HG03342 (cell line): ENCODE measurements around the gene TXNL4B.
"Not testable (repeated sequence)": the region's sequence is repeated elsewhere in the genome, so short reads cannot be mapped to it uniquely, and the experiment has no call there.

Experiments
- ATAC-seq: cut with Tn5 transposase; IDR thresholded peaks from one replicate; pipeline ENCODE4 v1.9.1; 2021; ENCODE audit warnings: mild to moderate bottlenecking, moderate library complexity; ENCODE audit not compliant: unreplicated experiment

Gene TXNL4B

DNA sequence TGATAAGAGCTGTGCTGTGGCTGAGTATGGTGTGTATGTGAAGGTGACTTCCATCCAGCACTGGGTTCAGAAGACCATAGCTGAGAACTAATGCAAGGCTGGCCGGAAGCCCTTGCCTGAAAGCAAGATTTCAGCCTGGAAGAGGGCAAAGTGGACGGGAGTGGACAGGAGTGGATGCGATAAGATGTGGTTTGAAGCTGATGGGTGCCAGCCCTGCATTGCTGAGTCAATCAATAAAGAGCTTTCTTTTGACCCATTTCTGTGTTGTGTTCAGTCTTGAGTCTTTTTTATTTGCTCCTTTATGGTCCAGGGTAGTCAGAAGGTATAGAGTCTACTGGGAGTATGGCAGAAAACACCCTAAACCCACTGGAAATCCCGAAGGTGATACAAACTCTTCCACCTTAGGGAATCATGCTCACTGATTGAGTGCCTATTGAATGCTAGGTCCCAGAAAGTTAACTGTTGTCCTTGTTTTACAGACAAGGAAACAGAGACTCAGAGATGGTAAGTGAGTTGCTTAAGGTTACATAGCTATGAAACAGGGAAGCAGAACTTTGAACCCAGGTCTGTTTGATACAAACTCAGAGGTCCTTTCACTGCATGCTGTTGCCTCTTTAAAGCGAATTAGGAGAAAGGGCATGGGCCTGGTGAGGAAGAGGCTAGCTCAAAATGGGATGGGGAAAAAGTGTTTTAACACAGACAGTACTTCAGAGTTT, 16.3 kb downstream of the TXNL4B start:
- not testable (repeated sequence) for ATAC-seq

DNA sequence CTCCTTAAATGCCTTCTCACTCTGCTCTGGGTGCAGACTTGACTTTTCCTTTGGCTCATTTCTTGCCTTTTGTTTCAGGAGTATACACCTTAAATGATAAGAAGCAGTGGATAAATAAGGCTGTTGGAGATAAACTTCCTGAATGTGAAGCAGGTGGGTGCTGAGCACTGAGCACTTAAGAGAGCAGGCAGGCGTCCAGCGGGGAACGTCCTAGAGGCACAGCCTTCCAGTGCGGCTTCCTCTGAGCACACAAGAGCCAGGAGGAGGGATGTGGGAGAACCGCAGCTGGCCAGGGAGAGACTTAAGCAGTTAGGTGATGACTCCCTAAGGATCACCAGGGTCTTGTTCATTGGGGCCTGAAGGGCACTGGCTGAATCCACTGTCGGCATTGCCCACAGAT, 18.4 kb downstream of the TXNL4B start:
- ATAC-seq, result not testable (repeated sequence)

DNA sequence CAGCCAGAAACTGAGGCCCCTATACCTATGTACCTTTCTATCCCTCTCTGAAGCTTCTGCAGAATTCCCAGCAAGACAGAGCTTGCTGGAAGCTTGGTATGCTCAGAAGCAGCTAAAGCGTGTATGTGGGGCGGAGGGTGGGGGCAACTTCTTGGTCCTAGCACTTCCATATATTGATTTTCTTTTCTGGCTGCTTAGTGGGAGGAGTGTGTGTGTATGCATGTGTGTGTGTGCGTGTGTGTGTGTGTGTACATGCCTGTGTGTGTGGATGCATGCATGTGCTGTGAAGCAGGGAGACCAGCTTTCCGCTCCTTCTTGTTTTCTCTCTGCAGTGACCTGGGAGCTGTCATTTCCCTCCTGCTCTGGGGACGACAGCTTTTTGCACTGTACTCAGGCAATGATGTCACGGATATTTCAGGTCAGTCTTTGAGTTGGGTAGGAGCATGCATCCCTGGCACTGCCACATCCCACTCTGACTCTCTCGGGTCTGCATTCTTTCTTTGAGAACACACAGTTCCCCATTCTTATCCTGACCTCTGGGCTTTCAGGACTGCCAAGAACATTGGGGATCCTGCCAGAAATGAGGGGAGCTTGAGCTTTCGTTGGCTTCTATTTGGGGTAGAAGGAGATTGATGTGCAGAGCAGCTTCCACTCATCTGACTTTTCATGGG, 19.7 kb downstream of the TXNL4B start:
- ATAC-seq, result no peak

DNA sequence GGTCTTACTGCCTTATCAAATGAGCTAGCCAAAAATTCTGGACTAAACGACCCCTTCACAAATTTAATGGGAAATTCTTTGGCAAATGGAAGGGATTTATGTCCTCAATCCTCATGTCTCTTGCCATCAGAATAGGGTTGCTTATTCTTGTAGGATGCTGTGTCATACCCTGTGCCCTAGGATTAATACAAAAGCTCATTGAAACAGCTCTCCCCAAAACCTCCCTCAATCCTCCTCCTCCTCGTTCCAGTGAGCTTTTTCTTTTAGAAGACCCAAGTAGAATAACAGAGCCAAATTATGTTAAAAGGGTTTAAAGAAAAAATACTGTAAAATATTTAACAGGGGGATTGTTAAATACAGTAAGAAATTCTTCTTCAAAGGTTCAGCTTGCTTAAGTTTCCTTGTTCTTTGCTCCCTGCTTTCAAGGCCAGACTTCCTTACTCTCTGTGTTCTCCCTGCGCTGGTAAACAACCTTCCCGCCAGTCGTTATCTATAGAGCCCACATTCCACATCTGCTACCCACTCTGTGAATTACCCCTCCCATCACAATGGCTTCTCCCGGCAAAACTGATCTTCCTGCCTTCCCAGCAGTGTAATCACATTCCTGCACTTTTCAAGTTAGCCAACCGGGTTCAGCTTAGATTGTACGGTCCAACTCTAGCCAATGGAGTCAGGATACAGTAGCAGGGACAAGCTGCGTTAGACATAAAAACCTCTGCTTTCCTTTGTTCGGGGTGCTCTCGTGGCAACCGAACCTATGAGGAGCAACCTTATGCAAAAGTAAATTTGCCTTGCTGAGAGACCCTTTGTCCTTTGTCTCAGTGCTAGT, 20.7 kb downstream of the TXNL4B start:
- no peak for ATAC-seq

DNA sequence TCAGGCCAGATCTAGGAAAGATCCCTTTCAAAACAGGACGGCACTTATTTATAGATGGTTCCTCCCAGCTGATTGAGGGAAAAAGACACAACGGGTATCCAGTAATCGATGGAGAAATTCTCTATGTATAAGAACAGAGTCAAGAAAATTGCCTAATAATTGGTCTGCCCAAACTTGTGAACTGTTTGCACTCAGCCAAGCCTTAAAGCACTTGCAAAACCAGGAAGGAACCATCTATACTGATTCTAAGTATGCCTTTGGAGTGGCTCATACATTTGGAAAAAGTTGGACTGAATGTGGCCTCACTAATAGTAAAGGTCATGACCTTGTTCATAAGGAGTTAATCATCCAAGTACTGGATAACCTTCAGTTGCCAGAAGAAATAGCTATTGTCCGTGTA, 24.5 kb downstream of the TXNL4B start:
- no peak for ATAC-seq

DNA sequence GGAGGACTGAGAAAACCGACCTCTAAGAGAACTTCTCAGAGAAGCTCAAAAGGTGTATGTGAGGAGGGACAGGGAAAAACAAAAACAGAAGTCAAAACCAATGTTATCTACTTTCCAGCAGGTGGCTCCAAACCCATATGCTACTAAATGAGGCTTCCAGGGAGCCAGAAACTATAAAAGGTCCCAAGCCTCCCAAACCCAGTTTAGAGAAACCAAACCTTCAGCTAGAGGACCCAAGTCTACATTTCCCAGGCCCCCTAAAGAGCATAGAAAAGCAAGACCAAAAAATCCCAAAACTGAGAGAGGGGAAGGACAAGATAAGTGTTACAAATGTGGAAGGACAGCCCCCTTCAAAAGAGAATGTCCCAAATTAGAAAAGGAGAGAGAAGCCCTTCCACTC, 26.7 kb downstream of the TXNL4B start:
- ATAC-seq, result no peak

DNA sequence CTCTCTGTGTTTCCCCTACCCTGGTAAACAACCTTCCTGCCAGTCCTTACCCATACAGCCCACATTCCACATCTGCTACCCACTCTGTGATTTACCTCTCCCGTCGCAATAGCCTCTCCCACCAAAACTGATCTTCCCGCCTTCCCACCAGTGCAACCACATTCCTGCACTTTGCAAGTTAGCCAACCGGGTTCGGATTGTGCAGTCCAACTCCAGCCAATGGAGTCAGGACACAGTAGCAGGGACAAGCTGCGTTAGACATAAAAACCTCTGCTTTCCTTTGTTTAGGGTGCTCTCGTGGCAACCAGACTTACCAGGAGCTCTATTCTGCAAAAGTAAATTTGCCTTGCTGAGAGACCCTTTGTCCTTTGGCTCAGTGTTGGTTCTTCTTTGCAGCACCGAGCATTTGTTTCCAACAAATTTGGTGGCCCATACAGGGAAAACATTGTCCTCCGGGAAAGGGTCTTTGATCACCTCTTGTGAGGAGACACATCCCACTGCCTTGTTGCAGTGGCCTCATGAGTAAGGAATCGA, 29.0 kb downstream of the TXNL4B start:
- no peak for ATAC-seq

DNA sequence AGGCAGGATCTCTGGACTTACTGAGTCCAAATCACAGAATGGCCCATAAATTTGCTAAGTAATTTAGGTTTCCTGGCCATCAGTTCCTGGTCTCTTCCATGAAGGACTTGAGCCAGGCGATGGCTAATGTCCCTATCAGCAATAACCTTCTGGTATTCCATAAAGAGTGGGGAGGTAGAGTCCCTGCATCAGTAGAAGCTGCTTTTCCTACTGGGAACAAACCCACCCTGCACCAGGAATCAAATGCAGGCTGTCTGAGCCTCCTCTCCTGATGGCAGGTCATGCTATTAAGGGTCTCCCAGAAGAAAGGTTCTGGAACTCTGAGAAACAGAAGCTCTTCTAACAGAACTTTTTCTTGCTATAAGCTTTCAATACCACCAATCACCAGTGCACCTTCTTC, 31.9 kb downstream of the TXNL4B start:
- no peak for ATAC-seq

DNA sequence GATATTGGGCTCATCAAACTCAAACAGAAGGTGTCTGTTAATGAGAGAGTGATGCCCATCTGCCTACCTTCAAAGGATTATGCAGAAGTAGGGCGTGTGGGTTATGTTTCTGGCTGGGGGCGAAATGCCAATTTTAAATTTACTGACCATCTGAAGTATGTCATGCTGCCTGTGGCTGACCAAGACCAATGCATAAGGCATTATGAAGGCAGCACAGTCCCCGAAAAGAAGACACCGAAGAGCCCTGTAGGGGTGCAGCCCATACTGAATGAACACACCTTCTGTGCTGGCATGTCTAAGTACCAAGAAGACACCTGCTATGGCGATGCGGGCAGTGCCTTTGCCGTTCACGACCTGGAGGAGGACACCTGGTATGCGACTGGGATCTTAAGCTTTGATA, 33.0 kb downstream of the TXNL4B start:
- ATAC-seq, result no peak

DNA sequence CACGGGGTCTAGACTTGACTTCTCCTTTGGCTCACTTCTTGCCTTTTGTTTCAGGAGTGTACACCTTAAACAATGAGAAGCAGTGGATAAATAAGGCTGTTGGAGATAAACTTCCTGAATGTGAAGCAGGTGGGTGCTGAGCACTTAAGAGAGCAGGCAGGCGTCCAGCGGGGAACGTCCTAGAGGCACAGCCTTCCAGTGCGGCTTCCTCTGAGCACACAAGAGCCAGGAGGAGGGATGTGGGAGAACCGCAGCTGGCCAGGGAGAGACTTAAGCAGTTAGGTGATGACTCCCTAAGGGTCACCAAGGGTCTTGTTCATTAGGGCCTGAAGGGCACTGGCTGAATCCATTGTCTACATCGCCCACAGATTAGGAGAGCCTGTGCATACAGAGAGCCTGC, 34.4 kb downstream of the TXNL4B start:
- not testable (repeated sequence) for ATAC-seq

DNA sequence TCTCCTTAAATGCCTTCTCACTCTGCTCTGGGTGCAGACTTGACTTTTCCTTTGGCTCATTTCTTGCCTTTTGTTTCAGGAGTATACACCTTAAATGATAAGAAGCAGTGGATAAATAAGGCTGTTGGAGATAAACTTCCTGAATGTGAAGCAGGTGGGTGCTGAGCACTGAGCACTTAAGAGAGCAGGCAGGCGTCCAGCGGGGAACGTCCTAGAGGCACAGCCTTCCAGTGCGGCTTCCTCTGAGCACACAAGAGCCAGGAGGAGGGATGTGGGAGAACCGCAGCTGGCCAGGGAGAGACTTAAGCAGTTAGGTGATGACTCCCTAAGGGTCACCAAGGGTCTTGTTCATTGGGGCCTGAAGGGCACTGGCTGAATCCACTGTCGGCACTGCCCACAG, 36.1 kb downstream of the TXNL4B start:
- ATAC-seq, result not testable (repeated sequence)

DNA sequence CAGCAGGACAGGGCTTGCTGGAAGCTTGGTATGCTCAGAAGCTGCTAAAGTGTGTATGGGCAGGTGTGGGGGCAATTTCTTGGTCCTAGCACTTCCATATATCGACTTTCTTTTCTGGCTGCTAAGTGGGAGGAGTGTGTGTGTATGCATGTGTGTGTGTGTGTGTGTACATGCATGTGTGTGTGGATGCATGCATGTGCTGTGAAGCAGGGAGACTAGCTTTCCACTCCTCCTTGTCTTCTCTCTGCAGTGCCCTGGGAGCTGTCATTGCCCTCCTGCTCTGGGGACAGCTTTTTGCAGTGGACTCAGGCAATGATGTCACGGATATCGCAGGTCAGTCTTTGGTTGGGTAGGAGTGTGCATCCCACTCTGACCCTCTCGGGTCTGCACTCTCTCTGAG, 37.5 kb downstream of the TXNL4B start:
- ATAC-seq, result no peak

DNA sequence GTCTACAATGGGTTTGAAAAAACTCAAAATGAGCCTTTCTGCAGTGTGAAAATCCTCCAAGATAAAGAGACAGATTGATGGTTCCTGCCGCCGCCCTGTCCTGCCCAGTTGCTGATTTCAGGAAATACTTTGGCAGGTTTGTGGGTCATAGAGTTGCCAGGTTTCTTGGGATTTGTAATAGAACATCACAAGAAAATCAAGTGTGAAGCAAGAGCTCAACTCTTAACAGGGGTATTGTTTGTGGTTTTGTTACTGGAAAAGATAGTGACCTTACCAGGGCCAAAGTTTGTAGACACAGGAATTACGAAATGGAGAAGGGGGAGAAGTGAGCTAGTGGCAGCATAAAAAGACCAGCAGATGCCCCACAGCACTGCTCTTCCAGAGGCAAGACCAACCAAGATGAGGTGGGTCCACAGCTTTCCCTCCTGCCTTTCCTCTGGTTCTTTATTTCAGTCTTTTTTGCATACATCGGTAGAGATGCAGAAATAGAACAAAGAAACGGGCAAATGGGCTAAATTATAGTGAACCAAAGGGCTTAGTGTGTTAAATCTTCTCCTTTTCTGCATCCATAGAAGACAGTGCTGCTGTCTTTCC, 39.1 kb downstream of the TXNL4B start, which contains the start of gene HP:
TSS of gene HP (plus strand) at position 252 of the 594 bp plus-strand sequence. CDS start at position 400, 148 bp downstream.
- ATAC-seq, result not testable (repeated sequence)

DNA sequence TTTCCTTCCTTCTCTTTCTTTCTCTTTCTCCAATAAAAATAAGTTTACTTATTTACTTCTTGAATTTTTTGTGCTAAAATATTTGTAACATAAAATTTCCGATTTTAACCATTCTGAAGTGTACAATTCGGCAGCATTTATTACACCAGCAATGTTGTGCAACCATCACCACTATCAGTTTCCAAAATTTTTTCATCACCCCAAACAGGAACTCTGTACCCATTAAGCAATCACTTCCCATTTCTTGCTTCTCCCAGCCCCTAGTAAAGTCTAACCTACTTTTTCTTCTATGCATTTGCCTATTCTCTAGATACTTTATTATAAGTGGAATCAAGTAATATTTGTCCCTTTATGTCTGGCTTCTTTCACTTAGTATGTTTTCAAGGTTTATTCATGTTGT, 41.6 kb downstream of the TXNL4B start:
- no peak for ATAC-seq

DNA sequence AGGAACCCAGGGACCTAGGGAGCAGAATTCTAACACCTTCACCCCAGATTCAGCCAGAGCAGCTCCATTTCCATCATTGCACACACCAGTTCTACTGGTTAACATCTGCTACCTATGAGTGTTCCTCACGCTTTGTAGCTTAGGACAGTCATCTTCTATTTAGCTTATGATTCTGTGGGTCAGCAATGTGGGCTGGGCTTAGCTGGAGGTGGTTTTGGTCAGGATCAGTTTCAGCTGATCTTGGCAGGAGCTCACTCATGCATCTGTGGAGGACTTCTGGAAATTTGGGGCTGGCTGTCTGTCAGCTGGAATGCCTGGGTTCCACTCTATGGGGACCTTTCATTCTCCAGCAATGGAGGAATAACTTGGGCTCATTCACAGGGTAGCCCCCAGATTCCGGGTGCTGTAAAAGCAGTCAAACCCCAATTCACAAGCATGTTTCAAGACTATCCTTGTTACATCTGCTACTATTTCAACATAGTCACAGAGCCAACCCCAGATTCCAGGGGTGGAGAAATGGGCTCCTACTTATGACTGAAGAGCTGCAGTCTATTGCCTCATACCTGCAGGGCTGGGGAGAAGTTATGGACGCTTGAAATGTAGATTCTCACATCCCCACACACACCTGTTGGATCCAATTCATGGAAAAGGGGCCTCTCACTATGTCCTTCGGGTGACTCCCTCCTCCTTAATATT, 42.5 kb downstream of the TXNL4B start:
- no peak for ATAC-seq

DNA sequence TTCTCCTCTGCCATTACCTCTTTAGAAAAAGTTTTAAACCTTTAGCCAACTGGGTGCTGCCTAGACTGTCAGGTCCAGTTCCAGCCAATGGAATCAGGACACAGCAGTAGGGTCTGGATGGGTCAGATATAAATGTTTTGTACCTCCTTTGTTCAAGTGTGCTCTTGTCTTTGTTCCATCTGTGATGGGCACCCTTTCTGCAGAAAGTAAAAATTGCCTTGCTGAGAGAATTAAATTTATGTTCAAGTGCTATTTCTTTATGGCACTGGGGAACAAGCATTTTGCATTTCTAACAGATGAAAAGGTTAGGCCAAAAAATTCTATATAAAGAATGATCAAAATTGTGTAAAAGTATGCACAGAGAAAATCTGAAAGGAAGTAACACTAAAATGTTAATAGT, 44.3 kb downstream of the TXNL4B start:
- ATAC-seq, result no peak

DNA sequence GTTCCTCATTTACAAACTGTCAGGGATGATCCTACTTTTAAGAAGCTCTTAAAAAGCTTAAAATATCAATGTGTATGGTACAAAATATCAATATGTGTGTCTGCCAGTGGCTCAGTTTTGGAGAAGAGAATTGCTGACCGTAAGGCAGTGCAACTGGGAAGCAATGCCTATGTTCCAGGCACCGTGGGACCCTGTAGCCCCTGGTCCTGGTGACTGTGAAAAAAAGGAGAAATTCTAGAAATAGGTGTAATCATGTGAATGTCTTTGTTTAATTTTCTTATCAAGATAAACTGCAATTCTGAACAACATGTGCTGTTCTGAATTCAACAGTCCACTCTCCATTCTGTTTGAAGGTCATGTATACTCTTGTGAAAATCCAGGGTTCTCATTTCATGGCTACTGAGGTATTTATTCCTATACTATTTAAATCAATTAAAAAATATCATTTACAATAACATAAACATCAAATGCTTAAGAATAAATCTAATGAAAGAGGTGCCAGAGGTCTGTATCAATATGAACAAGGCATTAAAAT, 48.5 kb downstream of the TXNL4B start:
- no peak for ATAC-seq

DNA sequence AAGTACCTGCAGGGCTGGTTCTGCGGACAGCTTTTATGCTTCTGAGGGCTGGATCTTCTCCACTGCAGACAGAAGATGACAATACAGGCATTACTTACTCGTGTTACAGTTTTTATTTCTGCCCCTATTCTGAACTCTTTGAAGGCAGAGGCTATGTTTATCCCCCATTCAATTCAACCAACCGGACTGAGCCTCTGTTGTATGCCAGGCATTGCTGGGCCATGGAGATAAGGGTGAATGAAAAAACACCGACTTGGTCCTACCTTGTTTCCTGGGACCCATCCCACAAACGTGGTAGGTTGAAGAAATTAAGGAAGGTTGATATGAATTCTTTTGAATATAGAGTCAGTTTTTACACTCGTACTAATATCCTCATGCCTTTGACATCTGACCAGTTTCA, 49.1 kb downstream of the TXNL4B start:
- no peak for ATAC-seq

DNA sequence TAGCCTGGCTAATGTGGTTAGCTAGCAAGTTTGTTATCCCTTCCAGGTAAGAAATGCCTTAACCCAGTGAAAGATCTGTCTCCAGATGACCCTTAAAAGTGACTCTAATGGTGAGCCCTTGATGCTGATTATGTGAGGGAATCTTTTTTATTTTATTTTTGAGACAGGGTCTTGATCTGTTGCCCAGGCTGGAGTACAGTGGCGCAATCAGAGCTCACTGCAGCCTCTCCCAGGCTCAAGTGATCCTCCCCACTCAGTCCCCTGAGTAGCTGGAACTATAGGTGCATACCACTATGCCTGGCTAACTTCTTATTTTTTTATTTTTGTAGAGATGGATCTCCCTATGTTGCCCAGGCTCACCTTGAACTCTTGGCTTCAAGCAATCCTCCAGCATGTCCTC, 49.9 kb downstream of the TXNL4B start:
- ATAC-seq, result no peak

DNA sequence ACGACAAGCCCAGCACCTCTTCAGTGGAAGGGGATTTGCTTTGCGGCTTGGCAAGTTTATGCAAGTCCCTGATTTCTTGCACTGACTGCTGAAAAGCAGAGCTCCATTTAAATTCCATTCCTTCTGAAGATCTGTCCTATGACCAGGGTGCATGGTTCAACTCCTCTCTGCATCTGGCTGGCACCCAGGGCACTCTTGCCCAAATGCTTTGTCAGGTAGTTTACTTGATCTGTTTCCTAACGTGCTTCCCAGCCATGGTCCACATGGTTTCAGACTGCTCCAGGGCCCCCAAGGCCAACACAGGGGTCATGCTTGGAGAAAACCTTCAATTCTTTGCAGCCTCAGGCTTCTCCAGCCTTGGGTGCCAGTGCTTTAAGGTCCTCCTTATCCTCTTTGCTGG, 50.4 kb downstream of the TXNL4B start:
- ATAC-seq, result no peak
